GM21367 (cell line): ENCODE results near the gene ZNF23.
"Not testable (repeated sequence)": the region's sequence is repeated elsewhere in the genome, so short reads cannot be mapped to it uniquely, and the experiment has no call there.

ENCODE experiments used
- ATAC-seq: cut with Tn5 transposase; IDR thresholded peaks from one replicate; pipeline ENCODE4 v1.9.1; 2021; ENCODE audit not compliant: unreplicated experiment

The ZNF23 gene

GRCh38 chr16:71461686-71462648 is at the start of gene ZNF23:
TSS of gene ZNF23 (minus strand) at chr16:71462247. CDS start at chr16:71456796, 5,451 bp downstream.
- peak; percentile 92 for ATAC-seq

- no peak for ATAC-seq
Observed at GRCh38 chr16:71507061-71507460, 45.0 kb upstream of the ZNF23 start.

GRCh38 chr16:71504901-71505300 is 42.9 kb upstream of the ZNF23 start:
- ATAC-seq: no peak

- not testable (repeated sequence) for ATAC-seq
Observed at GRCh38 chr16:71504051-71504450, 42.0 kb upstream of the ZNF23 start.

GRCh38 chr16:71501547-71501946 is 39.5 kb upstream of the ZNF23 start:
- no peak for ATAC-seq

- ATAC-seq: no peak
Observed at GRCh38 chr16:71500964-71501363, 38.9 kb upstream of the ZNF23 start.

GRCh38 chr16:71499775-71500364 is 37.8 kb upstream of the ZNF23 start:
- ATAC-seq: no peak

GRCh38 chr16:71498031-71498430 is 36.0 kb upstream of the ZNF23 start:
- no peak for ATAC-seq

- ATAC-seq: no peak
Observed at GRCh38 chr16:71493213-71493612, 31.2 kb upstream of the ZNF23 start.

GRCh38 chr16:71492786-71493185 is 30.7 kb upstream of the ZNF23 start:
- ATAC-seq: no peak

GRCh38 chr16:71491054-71491453 is 29.0 kb upstream of the ZNF23 start:
- ATAC-seq: no peak

GRCh38 chr16:71490361-71490760 is 28.3 kb upstream of the ZNF23 start:
- no peak for ATAC-seq

- no peak for ATAC-seq
Observed at GRCh38 chr16:71489122-71489521, 27.1 kb upstream of the ZNF23 start, which contains the start of gene ZNF19. TSS of gene ZNF19 (minus strand) at chr16:71489324. CDS start at chr16:71482114, 7,210 bp downstream.

- peak; percentile 79 for ATAC-seq
Observed at GRCh38 chr16:71484006-71484893, 22.2 kb upstream of the ZNF23 start.

GRCh38 chr16:71482569-71482968 is 20.5 kb upstream of the ZNF23 start:
- ATAC-seq: no peak

- no peak for ATAC-seq
Observed at GRCh38 chr16:71480956-71481355, 18.9 kb upstream of the ZNF23 start.

- ATAC-seq: no peak
Observed at GRCh38 chr16:71479420-71479819, 17.4 kb upstream of the ZNF23 start.

- ATAC-seq: no peak
Observed at GRCh38 chr16:71476457-71477124, 14.5 kb upstream of the ZNF23 start.

- no peak for ATAC-seq
Observed at GRCh38 chr16:71474864-71475263, 12.8 kb upstream of the ZNF23 start.

GRCh38 chr16:71473891-71474290 is 11.8 kb upstream of the ZNF23 start:
- ATAC-seq: no peak

- no peak for ATAC-seq
Observed at GRCh38 chr16:71472931-71473330, 10.9 kb upstream of the ZNF23 start.
